ENCODE results near the gene B3GNT3.

Gene B3GNT3

DNA sequence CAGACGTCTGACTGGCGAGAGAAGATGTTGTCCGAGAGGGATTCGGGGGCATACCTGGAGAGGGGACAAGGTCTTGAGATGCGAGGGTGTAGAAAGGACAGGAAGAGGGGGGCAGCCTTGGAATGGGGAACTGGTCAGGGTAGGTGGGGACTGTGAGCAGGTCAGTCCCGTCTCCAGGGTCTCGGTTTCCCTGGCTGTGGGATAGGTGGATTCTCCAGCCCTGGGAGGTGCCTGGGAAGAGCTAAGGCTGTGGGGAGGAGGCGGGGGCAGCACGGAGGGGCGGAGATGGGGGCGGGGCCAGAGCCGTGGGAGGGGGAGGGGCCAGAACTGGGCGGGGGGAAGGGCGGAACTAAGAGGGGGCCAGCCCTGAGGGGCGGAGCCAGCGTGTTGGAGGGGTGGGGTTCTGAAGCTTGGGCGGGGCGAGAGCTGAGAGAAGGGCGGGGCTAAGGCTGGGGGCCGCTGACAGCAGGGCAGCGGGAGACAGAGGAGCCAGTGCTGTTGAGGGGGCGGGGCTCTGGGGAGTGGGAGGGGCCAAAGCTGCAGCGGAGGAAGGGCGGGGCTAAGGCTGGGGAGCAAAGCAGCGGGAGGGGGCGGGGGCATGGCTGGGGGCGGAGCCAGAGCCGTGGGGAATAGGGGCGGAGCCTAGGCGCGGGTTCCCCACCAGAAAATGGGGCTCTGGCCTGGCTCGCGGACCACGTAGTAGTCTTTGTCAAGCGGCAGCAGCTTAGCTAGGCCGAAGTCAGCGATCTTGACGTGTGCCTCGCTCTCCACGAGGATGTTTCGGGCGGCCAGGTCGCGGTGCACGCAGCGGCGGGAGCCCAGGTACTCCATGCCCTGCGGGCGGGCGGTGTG lies 35.9 kb downstream of the B3GNT3 start:
- Histone ChIP-seq H3K4me2 (ENCODE audit: low read length, poor library complexity, severe bottlenecking) (no peak overlapping the region), H3K4me3 (ENCODE audit: insufficient read depth in 1 of 2, low read depth in 1 of 2, low read length in 2 of 2) (peak overlapping the region in 1 of 2 experiments; percentile 31), H3K9me3 (ENCODE audit: control insufficient read depth, low read length) (no peaks in the 10 kb centered on the region), H3K9ac (ENCODE audit: low read length) (no peak overlapping the region), H3K4me1 (ENCODE audit: control insufficient read depth, insufficient read depth, low read depth, low read length) (peaks cover 8% of the 10 kb centered on the region), H3K27me3 (ENCODE audit: control insufficient read depth in 1 of 2, insufficient read depth in 1 of 2, low read length in 2 of 2) (peaks cover 19 to 44% of the 10 kb centered on the region in 2 experiments), H2AK5ac (ENCODE audit: low read length, severe bottlenecking) (no peak overlapping the region), H3K36me3 (ENCODE audit: control insufficient read depth in 1 of 2, insufficient read depth in 2 of 2, low read depth in 1 of 2, low read length in 2 of 2) (no peaks in the 10 kb centered on the region), H3K4ac (ENCODE audit: low read depth in 1 of 2, low read length in 2 of 2) (no peak overlapping the region), H2BK12ac (ENCODE audit: low read length in 2 of 2) (no peak overlapping the region), H2AFZ (ENCODE audit: low read depth, low read length) (no peak overlapping the region), H3K79me1 (replicated peaks; ENCODE audit: low read length, poor library complexity, severe bottlenecking) (no peaks in the 10 kb centered on the region), H3K23ac (ENCODE audit: low read length in 2 of 2) (no peak overlapping the region), H3K27ac (ENCODE audit: low read length, poor library complexity, severe bottlenecking) (no peak overlapping the region), H4K91ac (ENCODE audit: low read length) (no peak overlapping the region), H3K18ac (ENCODE audit: low read depth in 1 of 2, low read length in 2 of 2) (no peak overlapping the region), H2BK15ac (ENCODE audit: low read depth, poor library complexity, severe bottlenecking) (no peak overlapping the region), H3K14ac (ENCODE audit: low read length in 2 of 2) (no peak overlapping the region), H2BK5ac (ENCODE audit: low read depth, low read length, poor library complexity, severe bottlenecking) (no peak overlapping the region), H2BK120ac (ENCODE audit: low read depth, low read length) (no peak overlapping the region), H4K8ac (ENCODE audit: low read length) (no peak overlapping the region)
- WGBS: 8% methylated on average over 49 of the region's 50 CpGs
- DNase-seq: peak; percentile 83

DNA sequence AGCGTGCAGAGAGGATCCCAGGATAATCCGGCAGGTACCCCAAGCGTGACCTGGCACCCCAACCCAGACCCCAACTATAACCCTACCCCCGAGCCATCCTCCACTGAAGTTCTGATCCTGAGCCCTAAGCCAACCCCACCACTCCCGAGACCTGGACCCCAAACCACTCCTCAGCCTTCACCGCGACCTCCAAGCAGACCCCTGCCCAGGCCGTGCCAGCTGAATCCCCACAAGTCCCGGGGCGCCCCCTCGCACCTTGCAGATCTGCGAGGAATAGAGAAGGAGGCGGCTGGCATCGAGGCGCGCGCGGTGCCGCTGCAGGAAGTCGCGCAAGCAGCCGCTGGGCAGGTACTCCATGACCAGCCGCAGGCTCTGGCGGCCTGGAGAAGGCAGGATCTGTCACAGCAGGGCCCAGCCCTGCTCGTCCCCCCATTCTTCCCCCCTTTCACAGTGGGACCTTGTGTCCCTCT lies 36.5 kb downstream of the B3GNT3 start:
- no peak overlapping the region for H3K9ac ChIP-seq (ENCODE audit: low read length)
- H4K91ac ChIP-seq (ENCODE audit: low read length): no peak overlapping the region
- H2BK5ac ChIP-seq (ENCODE audit: low read depth, low read length, poor library complexity, severe bottlenecking): no peak overlapping the region
- H2AK5ac ChIP-seq (ENCODE audit: low read length, severe bottlenecking): no peak overlapping the region
- no peak overlapping the region for H2AFZ ChIP-seq (ENCODE audit: low read depth, low read length)
- DNase-seq: no peak
- H2BK12ac ChIP-seq (ENCODE audit: low read length in 2 of 2): no peak overlapping the region
- H3K4me1 ChIP-seq (ENCODE audit: control insufficient read depth, insufficient read depth, low read depth, low read length): peaks cover 8% of the 10 kb centered on the region
- peaks cover 21 to 48% of the 10 kb centered on the region in 2 experiments for H3K27me3 ChIP-seq (ENCODE audit: control insufficient read depth in 1 of 2, insufficient read depth in 1 of 2, low read length in 2 of 2)
- no peak overlapping the region for H3K27ac ChIP-seq (ENCODE audit: low read length, poor library complexity, severe bottlenecking)
- 41% methylated on average over 25 of the region's 25 CpGs for WGBS
- no peaks in the 10 kb centered on the region for H3K36me3 ChIP-seq (ENCODE audit: control insufficient read depth in 1 of 2, insufficient read depth in 2 of 2, low read depth in 1 of 2, low read length in 2 of 2)
- H3K4me2 ChIP-seq (ENCODE audit: low read length, poor library complexity, severe bottlenecking): no peak overlapping the region
- H4K8ac ChIP-seq (ENCODE audit: low read length): peak overlapping the region; percentile 12
- no peak overlapping the region for H3K18ac ChIP-seq (ENCODE audit: low read depth in 1 of 2, low read length in 2 of 2)
- no peak overlapping the region for H3K4ac ChIP-seq (ENCODE audit: low read depth in 1 of 2, low read length in 2 of 2)
- no peaks in the 10 kb centered on the region for H3K9me3 ChIP-seq (ENCODE audit: control insufficient read depth, low read length)
- H3K23ac ChIP-seq (ENCODE audit: low read length in 2 of 2): no peak overlapping the region
- H3K79me1 ChIP-seq (replicated peaks; ENCODE audit: low read length, poor library complexity, severe bottlenecking): no peaks in the 10 kb centered on the region
- no peak overlapping the region for H2BK15ac ChIP-seq (ENCODE audit: low read depth, poor library complexity, severe bottlenecking)
- no peak overlapping the region for H3K4me3 ChIP-seq (ENCODE audit: insufficient read depth in 1 of 2, low read depth in 1 of 2, low read length in 2 of 2)
- H3K14ac ChIP-seq (ENCODE audit: low read length in 2 of 2): no peak overlapping the region
- H2BK120ac ChIP-seq (ENCODE audit: low read depth, low read length): no peak overlapping the region

DNA sequence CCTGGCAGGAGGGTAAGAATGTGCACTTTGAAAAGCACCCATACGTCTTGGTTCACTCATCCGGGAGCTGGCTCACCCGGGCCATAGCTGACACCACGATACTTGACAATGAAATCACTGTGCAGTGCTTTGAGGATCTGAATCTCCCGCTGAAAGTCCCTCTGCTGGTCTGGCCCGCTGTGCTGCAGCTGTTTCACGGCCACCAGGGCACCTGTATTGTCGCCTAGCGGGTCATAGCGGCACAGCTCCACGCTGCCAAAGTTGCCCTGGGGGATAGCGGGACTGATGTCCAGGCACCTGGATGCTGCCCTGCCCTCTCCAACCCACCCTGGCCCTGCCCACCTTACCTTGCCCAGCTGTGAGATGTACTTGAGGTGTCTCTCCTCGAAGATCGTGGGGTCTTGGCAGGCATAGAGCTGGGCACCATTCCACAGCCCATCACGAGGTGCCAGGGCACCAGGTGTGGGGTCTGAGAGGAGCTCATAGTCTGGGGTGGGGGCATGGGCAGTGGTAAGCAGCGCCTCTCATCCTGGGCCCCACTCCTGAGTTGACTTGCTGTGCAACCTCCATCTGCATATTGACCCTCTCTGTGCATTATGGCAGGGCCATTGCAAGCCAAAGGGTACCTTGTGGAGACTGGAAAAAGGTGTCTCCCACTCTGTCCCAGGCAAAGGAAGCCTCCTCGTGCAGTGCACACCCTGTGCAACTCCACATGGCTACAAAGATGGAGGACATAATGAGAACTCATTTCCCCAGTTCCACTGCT lies 37.7 kb downstream of the B3GNT3 start:
- H3K79me1 ChIP-seq (replicated peaks; ENCODE audit: low read length, poor library complexity, severe bottlenecking): no peaks in the 10 kb centered on the region
- no peak overlapping the region for H3K27ac ChIP-seq (ENCODE audit: low read length, poor library complexity, severe bottlenecking)
- no peak overlapping the region for H2BK12ac ChIP-seq (ENCODE audit: low read length in 2 of 2)
- no peak overlapping the region for H2AFZ ChIP-seq (ENCODE audit: low read depth, low read length)
- WGBS: 95% methylated on average over 17 of the region's 17 CpGs
- H3K9me3 ChIP-seq (ENCODE audit: control insufficient read depth, low read length): no peaks in the 10 kb centered on the region
- H3K9ac ChIP-seq (ENCODE audit: low read length): no peak overlapping the region
- no peak overlapping the region for H3K14ac ChIP-seq (ENCODE audit: low read length in 2 of 2)
- no peak for DNase-seq
- no peak overlapping the region for H3K18ac ChIP-seq (ENCODE audit: low read depth in 1 of 2, low read length in 2 of 2)
- no peak overlapping the region for H3K4me2 ChIP-seq (ENCODE audit: low read length, poor library complexity, severe bottlenecking)
- no peak overlapping the region for H4K91ac ChIP-seq (ENCODE audit: low read length)
- H2BK120ac ChIP-seq (ENCODE audit: low read depth, low read length): no peak overlapping the region
- no peak overlapping the region for H2AK5ac ChIP-seq (ENCODE audit: low read length, severe bottlenecking)
- no peak overlapping the region for H3K4ac ChIP-seq (ENCODE audit: low read depth in 1 of 2, low read length in 2 of 2)
- peaks cover 21 to 51% of the 10 kb centered on the region in 2 experiments for H3K27me3 ChIP-seq (ENCODE audit: control insufficient read depth in 1 of 2, insufficient read depth in 1 of 2, low read length in 2 of 2)
- H2BK5ac ChIP-seq (ENCODE audit: low read depth, low read length, poor library complexity, severe bottlenecking): no peak overlapping the region
- no peaks in the 10 kb centered on the region for H3K36me3 ChIP-seq (ENCODE audit: control insufficient read depth in 1 of 2, insufficient read depth in 2 of 2, low read depth in 1 of 2, low read length in 2 of 2)
- no peak overlapping the region for H3K4me3 ChIP-seq (ENCODE audit: insufficient read depth in 1 of 2, low read depth in 1 of 2, low read length in 2 of 2)
- H3K23ac ChIP-seq (ENCODE audit: low read length in 2 of 2): no peak overlapping the region
- H3K4me1 ChIP-seq (ENCODE audit: control insufficient read depth, insufficient read depth, low read depth, low read length): peaks cover 8% of the 10 kb centered on the region
- H4K8ac ChIP-seq (ENCODE audit: low read length): no peak overlapping the region
- H2BK15ac ChIP-seq (ENCODE audit: low read depth, poor library complexity, severe bottlenecking): no peak overlapping the region
